ENCODE results near the gene ABAT.

ABAT gene

GRCh38 chr16:8733849-8734540 lies 59.6 kb downstream of the ABAT start:
- TF ChIP-seq CTCF (IDR thresholded peaks at IDR 0.05; ENCODE audit: low read depth, low read length) (no peak), EZH2phosphoT487 (IDR thresholded peaks at IDR 0.05; ENCODE audit: low read depth) (no peak)
- no peak overlapping the region for H3K4me2 ChIP-seq (ENCODE audit: low read length)
- no peaks in the 10 kb centered on the region for H3K9me3 ChIP-seq (ENCODE audit: insufficient read depth, low read length)
- no peak overlapping the region for H3K27ac ChIP-seq (ENCODE audit: low read length)
- no peaks in the 10 kb centered on the region for H3K79me2 ChIP-seq (ENCODE audit: low read length)
- H3K4me1 ChIP-seq (ENCODE audit: low read length): no peaks in the 10 kb centered on the region
- H2AFZ ChIP-seq (ENCODE audit: low read depth, low read length): no peak overlapping the region
- no peak overlapping the region for H3K4me3 ChIP-seq (ENCODE audit: low read length)
- H4K20me1 ChIP-seq (ENCODE audit: insufficient read depth, low read length): no peaks in the 10 kb centered on the region
- no peaks in the 10 kb centered on the region for H3K36me3 ChIP-seq (replicated peaks; ENCODE audit: low read depth, low read length)
- no peak overlapping the region for H3K9ac ChIP-seq (ENCODE audit: low read length)
- no peaks in the 10 kb centered on the region for H3K27me3 ChIP-seq (ENCODE audit: low read depth, low read length)

GRCh38 chr16:8735574-8735973 lies 61.2 kb downstream of the ABAT start:
- no peaks in the 10 kb centered on the region for H3K9me3 ChIP-seq (ENCODE audit: insufficient read depth, low read length)
- H3K4me2 ChIP-seq (ENCODE audit: low read length): no peak overlapping the region
- TF ChIP-seq EZH2phosphoT487 (IDR thresholded peaks at IDR 0.05; ENCODE audit: low read depth): no peak
- TF ChIP-seq CTCF (IDR thresholded peaks at IDR 0.05; ENCODE audit: low read depth, low read length): no peak
- H3K9ac ChIP-seq (ENCODE audit: low read length): no peak overlapping the region
- H4K20me1 ChIP-seq (ENCODE audit: insufficient read depth, low read length): no peaks in the 10 kb centered on the region
- no peaks in the 10 kb centered on the region for H3K27me3 ChIP-seq (ENCODE audit: low read depth, low read length)
- no peaks in the 10 kb centered on the region for H3K36me3 ChIP-seq (replicated peaks; ENCODE audit: low read depth, low read length)
- no peak overlapping the region for H3K4me3 ChIP-seq (ENCODE audit: low read length)
- no peak overlapping the region for H3K27ac ChIP-seq (ENCODE audit: low read length)
- H3K79me2 ChIP-seq (ENCODE audit: low read length): no peaks in the 10 kb centered on the region
- H3K4me1 ChIP-seq (ENCODE audit: low read length): no peaks in the 10 kb centered on the region
- H2AFZ ChIP-seq (ENCODE audit: low read depth, low read length): no peak overlapping the region

- Histone ChIP-seq H3K9ac (ENCODE audit: low read length) (no peak overlapping the region), H2AFZ (ENCODE audit: low read depth, low read length) (no peak overlapping the region), H3K4me2 (ENCODE audit: low read length) (no peak overlapping the region), H3K27ac (ENCODE audit: low read length) (no peak overlapping the region), H3K36me3 (replicated peaks; ENCODE audit: low read depth, low read length) (no peaks in the 10 kb centered on the region), H3K27me3 (ENCODE audit: low read depth, low read length) (0 out of 2 replicates have a peak, but pooled peaks cover 6% of the 10 kb centered on the region), H3K9me3 (ENCODE audit: insufficient read depth, low read length) (no peaks in the 10 kb centered on the region), H4K20me1 (ENCODE audit: insufficient read depth, low read length) (no peaks in the 10 kb centered on the region), H3K4me3 (ENCODE audit: low read length) (no peak overlapping the region), H3K4me1 (ENCODE audit: low read length) (no peaks in the 10 kb centered on the region), H3K79me2 (ENCODE audit: low read length) (no peaks in the 10 kb centered on the region)
- no peak for TF ChIP-seq EZH2phosphoT487 (IDR thresholded peaks at IDR 0.05; ENCODE audit: low read depth)
Observed at GRCh38 chr16:8736123-8736668, 61.8 kb downstream of the ABAT start.

GRCh38 chr16:8739151-8739550 lies 64.7 kb downstream of the ABAT start:
- TF ChIP-seq EZH2phosphoT487 (IDR thresholded peaks at IDR 0.05; ENCODE audit: low read depth): no peak
- TF ChIP-seq CTCF (IDR thresholded peaks at IDR 0.05; ENCODE audit: low read depth, low read length): no peak
- Histone ChIP-seq H2AFZ (ENCODE audit: low read depth, low read length) (no peak overlapping the region), H3K9me3 (ENCODE audit: insufficient read depth, low read length) (no peaks in the 10 kb centered on the region), H4K20me1 (ENCODE audit: insufficient read depth, low read length) (no peaks in the 10 kb centered on the region), H3K4me3 (ENCODE audit: low read length) (no peak overlapping the region), H3K79me2 (ENCODE audit: low read length) (no peaks in the 10 kb centered on the region), H3K36me3 (replicated peaks; ENCODE audit: low read depth, low read length) (no peaks in the 10 kb centered on the region), H3K4me2 (ENCODE audit: low read length) (no peak overlapping the region), H3K9ac (ENCODE audit: low read length) (no peak overlapping the region), H3K4me1 (ENCODE audit: low read length) (no peaks in the 10 kb centered on the region), H3K27me3 (ENCODE audit: low read depth, low read length) (0 out of 2 replicates have a peak, but pooled peaks cover 9% of the 10 kb centered on the region), H3K27ac (ENCODE audit: low read length) (no peak overlapping the region)
